ENCODE results near the gene SMARCD3. TPM values are rescaled to one million over a fixed set of nuclear protein-coding genes. Genes with fewer than 3 reads are reported as not detected.
A peak's percentile ranks its signal among the peaks of the same experiment; 100 is the strongest.

Gene SMARCD3
- total RNA-seq, 1 experiment from 2014 or later = 30.3 TPM

DNA sequence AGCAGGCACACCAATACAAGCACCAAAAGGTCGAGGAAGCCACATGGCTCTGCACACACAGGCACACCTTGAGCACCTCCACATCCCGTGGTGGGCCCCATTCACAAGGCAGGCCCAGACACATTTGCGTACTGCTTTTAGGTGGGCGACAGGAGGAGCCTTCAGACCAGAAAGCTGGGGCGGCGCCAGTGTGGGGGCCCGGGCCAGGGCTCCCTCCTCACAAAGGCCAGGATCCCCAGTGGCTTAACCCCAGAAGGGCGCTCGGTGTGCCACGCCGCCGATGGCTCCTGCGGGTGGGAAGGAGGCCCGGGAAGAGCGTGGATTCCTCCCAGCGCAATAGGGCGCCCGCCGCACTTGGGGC, 2.8 kb upstream of the SMARCD3 start (continued):
- TF ChIP-seq, protein P1, sequence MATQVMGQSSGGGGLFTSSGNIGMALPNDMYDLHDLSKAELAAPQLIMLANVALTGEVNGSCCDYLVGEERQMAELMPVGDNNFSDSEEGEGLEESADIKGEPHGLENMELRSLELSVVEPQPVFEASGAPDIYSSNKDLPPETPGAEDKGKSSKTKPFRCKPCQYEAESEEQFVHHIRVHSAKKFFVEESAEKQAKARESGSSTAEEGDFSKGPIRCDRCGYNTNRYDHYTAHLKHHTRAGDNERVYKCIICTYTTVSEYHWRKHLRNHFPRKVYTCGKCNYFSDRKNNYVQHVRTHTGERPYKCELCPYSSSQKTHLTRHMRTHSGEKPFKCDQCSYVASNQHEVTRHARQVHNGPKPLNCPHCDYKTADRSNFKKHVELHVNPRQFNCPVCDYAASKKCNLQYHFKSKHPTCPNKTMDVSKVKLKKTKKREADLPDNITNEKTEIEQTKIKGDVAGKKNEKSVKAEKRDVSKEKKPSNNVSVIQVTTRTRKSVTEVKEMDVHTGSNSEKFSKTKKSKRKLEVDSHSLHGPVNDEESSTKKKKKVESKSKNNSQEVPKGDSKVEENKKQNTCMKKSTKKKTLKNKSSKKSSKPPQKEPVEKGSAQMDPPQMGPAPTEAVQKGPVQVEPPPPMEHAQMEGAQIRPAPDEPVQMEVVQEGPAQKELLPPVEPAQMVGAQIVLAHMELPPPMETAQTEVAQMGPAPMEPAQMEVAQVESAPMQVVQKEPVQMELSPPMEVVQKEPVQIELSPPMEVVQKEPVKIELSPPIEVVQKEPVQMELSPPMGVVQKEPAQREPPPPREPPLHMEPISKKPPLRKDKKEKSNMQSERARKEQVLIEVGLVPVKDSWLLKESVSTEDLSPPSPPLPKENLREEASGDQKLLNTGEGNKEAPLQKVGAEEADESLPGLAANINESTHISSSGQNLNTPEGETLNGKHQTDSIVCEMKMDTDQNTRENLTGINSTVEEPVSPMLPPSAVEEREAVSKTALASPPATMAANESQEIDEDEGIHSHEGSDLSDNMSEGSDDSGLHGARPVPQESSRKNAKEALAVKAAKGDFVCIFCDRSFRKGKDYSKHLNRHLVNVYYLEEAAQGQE (IDR thresholded peaks at IDR 0.05; ENCODE audit: low read depth) = no peak
- TF ChIP-seq EGR1 (IDR thresholded peaks at IDR 0.05; ENCODE audit: low read depth) (no peak), JUND (IDR thresholded peaks at IDR 0.05) (no peak), TCF7L2 (IDR thresholded peaks at IDR 0.05; ENCODE audit: borderline replicate concordance, extremely low read depth, insufficient read depth, insufficient read length) (no peak), ZFX (IDR thresholded peaks at IDR 0.05) (no peak), CBX3 (IDR thresholded peaks at IDR 0.05; ENCODE audit: low read depth) (no peak), SP1 (IDR thresholded peaks at IDR 0.05; ENCODE audit: low read depth) (no peak)

DNA sequence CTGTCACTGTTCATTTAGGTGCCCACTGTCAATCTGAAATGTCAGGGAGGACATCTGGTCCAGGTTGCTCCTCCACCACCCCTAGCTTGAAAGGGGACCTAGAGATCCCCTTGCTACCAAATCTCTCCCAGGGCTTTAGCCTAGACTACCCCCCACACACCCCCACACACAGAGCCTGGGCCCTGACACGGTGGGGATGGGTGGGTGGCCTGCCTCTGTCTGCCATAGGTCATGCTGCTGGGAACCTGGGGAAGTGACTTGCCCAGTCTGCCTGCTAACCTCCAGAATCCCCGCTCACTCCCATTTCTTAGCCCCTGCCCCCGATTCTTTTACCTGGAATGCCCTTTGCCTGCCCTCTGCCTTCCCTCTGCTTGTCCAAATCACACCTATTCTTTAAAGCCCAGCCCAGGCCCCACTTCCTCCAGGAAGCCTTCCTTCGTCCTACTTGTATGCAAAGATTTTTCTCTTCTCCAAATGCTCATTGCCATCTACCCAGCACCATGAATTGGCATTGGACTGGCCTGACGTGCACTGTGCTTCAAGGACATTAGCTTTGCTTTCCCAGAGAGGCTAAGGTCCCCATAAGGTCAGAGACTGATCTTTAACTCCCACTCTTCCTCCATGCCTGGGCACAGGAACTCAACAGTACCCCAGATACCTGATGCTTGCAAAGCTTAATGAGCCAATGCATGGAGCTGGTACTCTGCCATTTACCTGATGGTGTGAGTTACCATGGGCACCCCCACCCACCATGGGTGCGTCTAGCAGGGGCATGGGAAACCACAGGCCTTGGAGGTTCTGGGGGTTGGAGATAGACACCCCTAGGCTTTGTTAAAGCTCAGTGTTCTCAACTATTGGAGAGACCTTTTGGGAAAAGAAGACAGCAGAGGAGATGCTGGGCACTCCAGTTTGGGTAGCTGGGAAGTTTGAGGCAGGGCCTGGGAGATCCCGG, 2.0 kb upstream of the SMARCD3 start:
- H2AFZ ChIP-seq (ENCODE audit: low read depth, low read length, poor library complexity, severe bottlenecking) = no peak overlapping the region
- H3K36me3 ChIP-seq (ENCODE audit: control insufficient read depth in 1 of 2, insufficient read depth in 2 of 2, low read length in 2 of 2) = no peaks in the 10 kb centered on the region
- H4K20me1 ChIP-seq (ENCODE audit: insufficient read depth) = no peaks in the 10 kb centered on the region
- ATAC-seq = no peak
- H3K4me1 ChIP-seq (ENCODE audit: control insufficient read depth in 1 of 2, insufficient read depth in 2 of 2, low read length in 2 of 2) = peaks cover 33 to 61% of the 10 kb centered on the region in 2 experiments
- peak overlapping the region; percentile 79 for H3K9ac ChIP-seq (ENCODE audit: low read length)
- no peaks in the 10 kb centered on the region for H3K79me2 ChIP-seq (ENCODE audit: insufficient read depth, low read length)
- no peaks in the 10 kb centered on the region for H3K27me3 ChIP-seq (ENCODE audit: insufficient read depth, low read length)
- H3K4me3 ChIP-seq (replicated peaks in 1 of 2; ENCODE audit: low read depth in 1 of 2, low read length in 2 of 2) = peak overlapping the region in 1 of 2 experiments; percentile 72; a peak in 1 of 4 replicates
- intact Hi-C loops (cut with micrococcal nuclease) = no loop called here
- no peak for DNase-seq (ENCODE audit: low read depth, low spot score)
- H3K9me2 ChIP-seq (ENCODE audit: insufficient read depth) = no peaks in the 10 kb centered on the region
- TF ChIP-seq SRF (IDR thresholded peaks at IDR 0.05; ENCODE audit: low read depth) = no peak
- TF ChIP-seq ZFX (IDR thresholded peaks at IDR 0.05) = no peak
- no peak for TF ChIP-seq RAD21 (IDR thresholded peaks at IDR 0.05; ENCODE audit: low read depth)
- TF ChIP-seq, protein P2, sequence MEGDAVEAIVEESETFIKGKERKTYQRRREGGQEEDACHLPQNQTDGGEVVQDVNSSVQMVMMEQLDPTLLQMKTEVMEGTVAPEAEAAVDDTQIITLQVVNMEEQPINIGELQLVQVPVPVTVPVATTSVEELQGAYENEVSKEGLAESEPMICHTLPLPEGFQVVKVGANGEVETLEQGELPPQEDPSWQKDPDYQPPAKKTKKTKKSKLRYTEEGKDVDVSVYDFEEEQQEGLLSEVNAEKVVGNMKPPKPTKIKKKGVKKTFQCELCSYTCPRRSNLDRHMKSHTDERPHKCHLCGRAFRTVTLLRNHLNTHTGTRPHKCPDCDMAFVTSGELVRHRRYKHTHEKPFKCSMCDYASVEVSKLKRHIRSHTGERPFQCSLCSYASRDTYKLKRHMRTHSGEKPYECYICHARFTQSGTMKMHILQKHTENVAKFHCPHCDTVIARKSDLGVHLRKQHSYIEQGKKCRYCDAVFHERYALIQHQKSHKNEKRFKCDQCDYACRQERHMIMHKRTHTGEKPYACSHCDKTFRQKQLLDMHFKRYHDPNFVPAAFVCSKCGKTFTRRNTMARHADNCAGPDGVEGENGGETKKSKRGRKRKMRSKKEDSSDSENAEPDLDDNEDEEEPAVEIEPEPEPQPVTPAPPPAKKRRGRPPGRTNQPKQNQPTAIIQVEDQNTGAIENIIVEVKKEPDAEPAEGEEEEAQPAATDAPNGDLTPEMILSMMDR (IDR thresholded peaks at IDR 0.05 in 2 of 3, conservative IDR thresholded peaks at IDR 0.05 in 1 of 3; ENCODE audit: borderline replicate concordance in 1 of 3, insufficient read depth in 1 of 3, low read depth in 2 of 3, low read length in 2 of 3) = no peak
- TF ChIP-seq ELF1 (IDR thresholded peaks at IDR 0.05; ENCODE audit: borderline replicate concordance, low read depth) = no peak
- TF ChIP-seq, protein P1 (IDR thresholded peaks at IDR 0.05; ENCODE audit: low read depth) = no peak
- peak overlapping the region; percentile 87 for H3K4me2 ChIP-seq (ENCODE audit: low read length)
- no TSS peak for BruUV-seq (replicated peaks)
- H3K27ac ChIP-seq (ENCODE audit: low read depth, low read length) = peak overlapping the region; percentile 79
- ChIA-PET CTCF (no interaction called here), POLR2A (no interaction called here), RAD21 (ENCODE audit: low non-redundant PET in 1 of 2, low total read pairs in 2 of 2, uncharacterized antibody in 2 of 2, unreplicated experiment in 2 of 2) (no interaction called here)
- no peaks in the 10 kb centered on the region for H3K9me3 ChIP-seq (ENCODE audit: control insufficient read depth in 1 of 2, insufficient read depth in 1 of 2, low read depth in 1 of 2, low read length in 2 of 2)
